RWPE1 (cell line): ENCODE measurements around the gene NUDT19.

Source experiments
- CTCF ChIA-PET: fragments of 350-600 bp; sonication (Branson Sonifier 250); formaldehyde crosslinking; extraction: SDS; loops from one replicate; lab custom pipeline; 2021; lab: Yijun Ruan, JAX
- POLR2A ChIA-PET: fragments of 400-600 bp; formaldehyde crosslinking; extraction: SDS; loops from one replicate; lab custom pipeline; 2020; ENCODE audit warnings: antibody characterized with exemption; ENCODE audit not compliant: low non-redundant PET; lab: Yijun Ruan, JAX
- DNase-seq: peaks from one replicate; pipeline ENCODE4 v3.0.0; 2012; ENCODE audit warnings: low spot score
- H3K27ac ChIP-seq: fragments of 450-650 bp; 2 replicates; pipeline ENCODE4 v1.5.1; 2017
- TF ChIP-seq, protein P1 (sequence below): fragments of 450-650 bp; conservative IDR thresholded peaks from 2 replicates; pipeline ENCODE4 v1.5.1; 2017; ENCODE audit warnings: low read depth, mild to moderate bottlenecking

The NUDT19 gene

DNA sequence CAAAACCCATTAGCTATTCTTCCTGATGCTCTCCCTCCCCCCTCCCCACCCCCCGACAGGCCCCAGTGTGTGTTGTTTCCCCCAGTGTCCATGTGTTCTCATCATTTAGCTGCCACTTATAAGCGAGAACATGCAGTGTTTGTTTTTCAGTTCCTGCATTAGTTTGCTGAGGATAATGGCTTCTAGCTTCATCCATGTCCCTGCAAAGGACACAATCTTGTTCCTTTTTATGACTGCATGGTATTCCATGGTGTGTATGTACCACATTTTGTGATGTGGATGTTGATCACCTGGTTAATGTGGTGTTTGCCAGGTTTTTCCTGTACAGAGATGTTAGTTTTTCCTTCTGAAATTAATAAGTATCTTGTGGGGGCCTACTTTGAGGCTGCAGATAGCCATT, 59.4 kb downstream of the NUDT19 start:
- H3K27ac ChIP-seq, result no peak overlapping the region
- DNase-seq, result no peak
- TF ChIP-seq, protein P1, sequence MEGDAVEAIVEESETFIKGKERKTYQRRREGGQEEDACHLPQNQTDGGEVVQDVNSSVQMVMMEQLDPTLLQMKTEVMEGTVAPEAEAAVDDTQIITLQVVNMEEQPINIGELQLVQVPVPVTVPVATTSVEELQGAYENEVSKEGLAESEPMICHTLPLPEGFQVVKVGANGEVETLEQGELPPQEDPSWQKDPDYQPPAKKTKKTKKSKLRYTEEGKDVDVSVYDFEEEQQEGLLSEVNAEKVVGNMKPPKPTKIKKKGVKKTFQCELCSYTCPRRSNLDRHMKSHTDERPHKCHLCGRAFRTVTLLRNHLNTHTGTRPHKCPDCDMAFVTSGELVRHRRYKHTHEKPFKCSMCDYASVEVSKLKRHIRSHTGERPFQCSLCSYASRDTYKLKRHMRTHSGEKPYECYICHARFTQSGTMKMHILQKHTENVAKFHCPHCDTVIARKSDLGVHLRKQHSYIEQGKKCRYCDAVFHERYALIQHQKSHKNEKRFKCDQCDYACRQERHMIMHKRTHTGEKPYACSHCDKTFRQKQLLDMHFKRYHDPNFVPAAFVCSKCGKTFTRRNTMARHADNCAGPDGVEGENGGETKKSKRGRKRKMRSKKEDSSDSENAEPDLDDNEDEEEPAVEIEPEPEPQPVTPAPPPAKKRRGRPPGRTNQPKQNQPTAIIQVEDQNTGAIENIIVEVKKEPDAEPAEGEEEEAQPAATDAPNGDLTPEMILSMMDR, result no peak
- CTCF ChIA-PET, result no interaction called here
- POLR2A ChIA-PET, result no interaction called here

DNA sequence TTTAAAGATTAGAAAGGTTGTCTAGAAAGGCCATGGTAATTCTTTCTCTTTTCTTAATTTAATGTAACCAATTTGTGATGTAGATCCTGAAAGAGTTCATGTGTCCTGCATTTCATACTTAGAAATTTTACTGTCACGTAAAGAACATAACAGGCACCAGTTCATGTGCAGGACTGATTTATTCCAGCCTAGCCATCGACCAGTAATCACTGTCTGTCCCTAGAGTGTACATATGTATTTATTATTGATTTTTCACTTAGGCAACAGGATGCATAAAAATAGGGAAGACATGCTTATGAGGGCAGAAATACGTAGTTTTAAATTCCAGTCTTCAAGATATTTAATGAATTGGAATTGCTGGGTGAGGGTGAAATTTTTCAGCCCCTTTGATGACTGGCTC, 65.6 kb downstream of the NUDT19 start:
- POLR2A ChIA-PET, result no interaction called here

More for the DNA sequence above, 65.6 kb downstream of the NUDT19 start:
- H3K27ac ChIP-seq, result no peak overlapping the region
- CTCF ChIA-PET, result no interaction called here
- no peak for DNase-seq
- TF ChIP-seq, protein P1, result no peak
